HG03103 (cell line): ENCODE results near the gene CCDC148.
"Not testable (repeated sequence)": the region's sequence is repeated elsewhere in the genome, so short reads cannot be mapped to it uniquely, and the experiment has no call there.

Source experiments
- ATAC-seq: cut with Tn5 transposase; IDR thresholded peaks from one replicate; pipeline ENCODE4 v1.9.1; 2021; ENCODE audit warnings: low read depth; ENCODE audit not compliant: unreplicated experiment

Gene CCDC148

GRCh38 chr2:158232476-158232875 lies 224.1 kb downstream of the CCDC148 start:
- no peak for ATAC-seq

GRCh38 chr2:158228943-158229508 lies 227.5 kb downstream of the CCDC148 start:
- no peak for ATAC-seq

GRCh38 chr2:158223066-158223465 lies 233.5 kb downstream of the CCDC148 start:
- not testable (repeated sequence) for ATAC-seq

GRCh38 chr2:158221063-158222020 lies 235.2 kb downstream of the CCDC148 start:
- no peak for ATAC-seq

- no peak for ATAC-seq
Measured at GRCh38 chr2:158217593-158217992, 239.0 kb downstream of the CCDC148 start.

GRCh38 chr2:158214431-158214830 lies 242.1 kb downstream of the CCDC148 start:
- peak; percentile 100 for ATAC-seq

- ATAC-seq, result no peak
Measured at GRCh38 chr2:158213773-158214172, 242.8 kb downstream of the CCDC148 start.

GRCh38 chr2:158212301-158212700 lies 244.3 kb downstream of the CCDC148 start:
- no peak for ATAC-seq

GRCh38 chr2:158211502-158211901 lies 245.1 kb downstream of the CCDC148 start:
- ATAC-seq, result no peak

GRCh38 chr2:158207354-158207753 lies 249.2 kb downstream of the CCDC148 start:
- ATAC-seq, result no peak

- ATAC-seq, result no peak
Measured at GRCh38 chr2:158205215-158205614, 251.3 kb downstream of the CCDC148 start.

GRCh38 chr2:158204741-158205165 lies 251.8 kb downstream of the CCDC148 start:
- ATAC-seq, result no peak

- ATAC-seq, result no peak
Measured at GRCh38 chr2:158202161-158202815, 254.3 kb downstream of the CCDC148 start.

GRCh38 chr2:158199928-158200650 lies 256.5 kb downstream of the CCDC148 start:
- no peak for ATAC-seq

GRCh38 chr2:158197940-158198339 lies 258.6 kb downstream of the CCDC148 start:
- no peak for ATAC-seq

- ATAC-seq, result no peak
Measured at GRCh38 chr2:158194229-158194628, 262.3 kb downstream of the CCDC148 start.

- no peak for ATAC-seq
Measured at GRCh38 chr2:158192515-158193443, 263.8 kb downstream of the CCDC148 start.

- peak; percentile 70 for ATAC-seq
Measured at GRCh38 chr2:158191076-158191895, 265.3 kb downstream of the CCDC148 start.

GRCh38 chr2:158189526-158189925 lies 267.0 kb downstream of the CCDC148 start:
- peak; percentile 48 for ATAC-seq
